Embryonic facial prominence (tissue), 1 donor: Measurements from ENCODE around the gene ANKRD30B.
"Not testable (repeated sequence)": the region's sequence is repeated elsewhere in the genome, so short reads cannot be mapped to it uniquely, and the experiment has no call there.

ENCODE experiments used
- DNase-seq: peaks from one replicate; pipeline ENCODE4 v3.0.0-alpha.2; 2016; ENCODE audit errors: extremely low spot score

ANKRD30B gene

GRCh38 chr18:14747513-14748474 lies at the start of gene ANKRD30B:
Gene ANKRD30B (plus strand): TSS chr18:14748172. CDS start chr18:14748420, 248 bp downstream.
- no peak for DNase-seq

- not testable (repeated sequence) for DNase-seq
These were observed 46.5 kb upstream of the ANKRD30B start for GRCh38 chr18:14701286-14702040.

- DNase-seq, result not testable (repeated sequence)
These were observed 38.2 kb upstream of the ANKRD30B start for GRCh38 chr18:14709761-14710160.

GRCh38 chr18:14721569-14721968 lies 26.4 kb upstream of the ANKRD30B start:
- DNase-seq, result not testable (repeated sequence)

GRCh38 chr18:14739056-14739455 lies 8.9 kb upstream of the ANKRD30B start:
- DNase-seq, result not testable (repeated sequence)

- DNase-seq, result no peak
These were observed 1.1 kb upstream of the ANKRD30B start for GRCh38 chr18:14746897-14747296.

GRCh38 chr18:14748496-14748895 lies 524 bp downstream of the ANKRD30B start:
- DNase-seq, result no peak

GRCh38 chr18:14763566-14763965 lies 15.6 kb downstream of the ANKRD30B start:
- DNase-seq, result not testable (repeated sequence)

- no peak for DNase-seq
These were observed 19.5 kb downstream of the ANKRD30B start for GRCh38 chr18:14767474-14767873.

GRCh38 chr18:14768241-14768640 lies 20.3 kb downstream of the ANKRD30B start:
- no peak for DNase-seq

GRCh38 chr18:14769381-14769780 lies 21.4 kb downstream of the ANKRD30B start:
- DNase-seq, result no peak

- DNase-seq, result no peak
These were observed 28.8 kb downstream of the ANKRD30B start for GRCh38 chr18:14776801-14777200.

GRCh38 chr18:14781671-14782070 lies 33.7 kb downstream of the ANKRD30B start:
- no peak for DNase-seq

- DNase-seq, result no peak
These were observed 36.2 kb downstream of the ANKRD30B start for GRCh38 chr18:14784133-14784532.

- not testable (repeated sequence) for DNase-seq
These were observed 48.9 kb downstream of the ANKRD30B start for GRCh38 chr18:14796876-14797275.

GRCh38 chr18:14797969-14798764 lies 50.2 kb downstream of the ANKRD30B start:
- not testable (repeated sequence) for DNase-seq

GRCh38 chr18:14811081-14811480 lies 63.1 kb downstream of the ANKRD30B start:
- not testable (repeated sequence) for DNase-seq

- DNase-seq, result not testable (repeated sequence)
These were observed 79.1 kb downstream of the ANKRD30B start for GRCh38 chr18:14826972-14827632.

GRCh38 chr18:14841607-14842006 lies 93.6 kb downstream of the ANKRD30B start:
- DNase-seq, result not testable (repeated sequence)

GRCh38 chr18:14851533-14851932 lies 103.6 kb downstream of the ANKRD30B start:
- not testable (repeated sequence) for DNase-seq

- DNase-seq, result not testable (repeated sequence)
These were observed 107.7 kb downstream of the ANKRD30B start for GRCh38 chr18:14855634-14856033.
